GM18499 (cell line): Measurements from ENCODE around the gene SNX15.

Experiments
- ATAC-seq: cut with Tn5 transposase; IDR thresholded peaks from one replicate; pipeline ENCODE4 v1.9.1; 2021; ENCODE audit warnings: moderate number of reproducible peaks; ENCODE audit not compliant: insufficient read depth, unreplicated experiment

SNX15 gene

DNA sequence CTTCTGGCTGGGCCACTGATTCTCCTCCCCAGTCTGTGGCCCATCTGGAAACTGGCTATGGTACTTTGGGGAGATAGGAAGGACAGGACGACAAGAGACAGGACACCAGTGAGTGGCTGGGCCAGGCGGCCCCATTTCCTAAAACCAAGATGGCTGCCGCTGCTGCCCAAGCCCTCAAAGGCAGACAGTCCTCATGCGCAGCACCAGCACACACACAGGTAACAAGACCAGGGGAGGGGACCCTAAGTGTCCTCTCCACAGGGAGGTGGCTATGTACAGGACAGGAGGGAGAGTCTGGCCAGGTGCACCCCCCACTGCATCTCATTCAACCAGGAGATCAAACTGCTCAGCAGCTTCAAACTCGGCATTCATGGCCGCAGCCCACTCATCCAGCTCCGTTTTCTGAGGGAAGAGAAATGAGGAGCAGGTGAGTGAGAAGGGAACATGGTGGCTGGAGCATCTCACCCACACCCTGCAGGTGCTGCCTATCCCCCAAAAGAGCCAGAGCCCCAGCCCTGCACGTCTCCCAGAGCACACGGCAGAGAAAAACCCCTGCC is 51.6 kb downstream of the SNX15 start:
- ATAC-seq, result no peak

- peak; percentile 9 for ATAC-seq
These were observed 56.0 kb downstream of the SNX15 start for GRCh38 chr11:65083134-65083833.

GRCh38 chr11:65083834-65084597 is 56.8 kb downstream of the SNX15 start, which contains the start of the genes CDCA5 and ZFPL1:
Gene CDCA5, minus strand, starts transcription at chr11:65084040. Its CDS starts 62 bp downstream, at chr11:65083978.
Gene ZFPL1, plus strand, starts transcription at chr11:65084222. Its CDS starts 477 bp downstream, at chr11:65084699.
- peak; percentile 57 for ATAC-seq

DNA sequence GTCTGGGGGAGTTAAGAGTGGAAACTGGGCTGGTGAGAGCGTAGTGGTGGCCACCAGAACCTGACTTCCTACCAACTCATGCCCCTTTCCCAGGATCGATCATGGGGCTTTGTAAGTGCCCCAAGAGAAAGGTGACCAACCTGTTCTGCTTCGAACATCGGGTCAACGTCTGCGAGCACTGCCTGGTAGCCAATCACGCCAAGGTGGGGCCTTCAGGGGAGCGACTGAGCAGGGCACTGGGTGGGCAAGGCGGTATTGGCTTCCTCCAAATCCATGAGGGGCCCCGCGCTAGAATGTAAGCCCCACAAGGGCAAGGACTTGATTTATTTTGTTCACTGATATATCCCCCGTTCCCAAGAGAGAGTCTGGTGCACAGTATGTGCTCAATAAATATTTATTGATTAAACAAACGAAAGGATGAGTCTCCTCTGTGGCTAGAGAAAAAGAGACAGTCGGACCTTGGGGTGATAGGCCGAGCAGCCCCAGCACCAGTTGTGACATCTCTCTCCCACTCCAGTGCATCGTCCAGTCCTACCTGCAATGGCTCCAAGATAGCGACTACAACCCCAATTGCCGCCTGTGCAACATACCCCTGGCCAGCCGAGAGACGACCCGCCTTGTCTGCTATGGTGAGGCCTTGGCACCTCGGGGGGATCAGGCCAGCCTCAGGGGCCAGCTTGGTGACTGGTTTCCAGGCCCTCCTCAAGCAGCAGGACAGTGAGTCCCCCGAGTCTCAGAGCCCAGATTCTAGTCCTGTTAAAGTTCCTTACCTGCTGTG is 57.5 kb downstream of the SNX15 start:
- no peak for ATAC-seq

DNA sequence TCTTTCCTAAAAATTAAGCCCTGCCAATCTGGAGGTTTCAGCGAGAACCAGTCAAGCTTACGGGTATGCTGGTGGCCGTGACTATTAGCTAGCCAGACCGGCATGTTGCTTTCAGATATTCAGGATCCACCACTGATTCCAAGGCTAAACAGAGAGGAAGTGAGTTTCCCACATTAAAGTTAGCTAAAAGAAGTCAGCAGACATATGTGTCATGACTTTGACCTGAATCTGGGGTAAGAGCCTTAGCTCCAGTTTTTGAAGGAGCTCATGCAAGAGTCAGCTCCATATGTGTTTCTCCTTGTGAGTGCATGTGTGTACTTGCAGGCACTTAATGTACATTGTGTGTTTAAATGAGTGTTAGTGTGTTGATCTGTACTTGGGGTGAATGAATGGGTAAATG is 58.2 kb downstream of the SNX15 start:
- ATAC-seq, result no peak

DNA sequence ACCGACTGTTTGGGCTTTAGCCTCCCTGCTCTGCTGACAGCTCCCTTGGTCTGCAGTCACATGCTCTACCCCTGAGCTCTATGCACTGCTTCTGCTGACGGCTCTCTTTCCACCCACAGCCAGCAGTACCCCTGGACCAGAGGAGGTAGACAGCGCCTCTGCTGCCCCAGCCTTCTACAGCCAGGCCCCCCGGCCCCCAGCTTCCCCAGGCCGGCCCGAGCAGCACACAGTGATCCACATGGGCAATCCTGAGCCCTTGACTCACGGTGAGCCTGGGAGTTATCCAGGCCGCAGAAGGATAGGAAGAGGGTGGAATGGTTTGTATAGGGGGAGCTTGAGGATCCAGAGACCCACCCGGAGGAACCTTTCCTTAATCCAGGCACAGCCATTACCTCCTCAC is 59.6 kb downstream of the SNX15 start:
- no peak for ATAC-seq

DNA sequence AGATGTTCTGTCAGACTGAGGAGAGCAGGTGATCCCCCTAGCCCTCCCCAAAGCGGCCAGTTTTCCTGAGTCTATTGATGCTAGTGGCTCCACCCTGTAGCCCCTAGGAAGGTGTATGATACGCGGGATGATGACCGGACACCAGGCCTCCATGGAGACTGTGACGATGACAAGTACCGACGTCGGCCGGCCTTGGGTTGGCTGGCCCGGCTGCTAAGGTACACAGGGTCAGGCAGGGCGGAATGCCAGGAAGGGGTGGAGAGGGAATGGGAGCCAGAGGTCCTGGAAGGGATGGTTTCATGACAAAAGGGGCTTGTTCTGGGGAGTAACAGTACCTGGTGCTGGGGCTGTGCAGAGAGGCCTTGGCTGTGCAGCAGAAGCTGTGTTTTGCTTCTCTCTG is 60.0 kb downstream of the SNX15 start:
- ATAC-seq, result no peak

- ATAC-seq, result no peak
These were observed 60.6 kb downstream of the SNX15 start for GRCh38 chr11:65087827-65088226.

DNA sequence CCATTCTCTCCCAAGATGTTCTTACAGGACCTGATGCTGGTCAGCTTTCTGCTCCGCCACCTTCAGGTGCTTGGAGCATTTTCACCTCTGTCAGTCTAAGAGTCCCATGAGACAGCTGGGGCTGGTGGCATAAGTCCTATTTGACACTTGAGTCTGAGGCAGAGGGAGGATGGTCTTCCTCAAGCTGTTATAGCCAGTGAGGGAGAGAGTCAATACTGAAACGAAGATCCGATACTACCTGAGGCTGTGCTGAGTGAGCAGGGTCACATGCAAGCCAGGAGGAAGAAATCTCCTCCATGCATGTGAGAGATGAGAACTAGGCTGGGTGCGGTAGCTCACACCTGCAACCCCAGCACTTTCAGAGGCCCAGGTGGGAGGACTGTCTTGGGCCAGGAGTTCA is 62.4 kb downstream of the SNX15 start:
- no peak for ATAC-seq
